ENCODE results near the gene ESRRA.
A peak's percentile ranks its signal among the peaks of the same experiment; 100 is the strongest.

ESRRA gene

GRCh38 chr11:64275031-64275800 is 30.1 kb upstream of the ESRRA start:
- DNase-seq: no peak

GRCh38 chr11:64275841-64276240 is 29.5 kb upstream of the ESRRA start:
- DNase-seq: no peak

GRCh38 chr11:64276653-64277431 is 28.5 kb upstream of the ESRRA start:
- DNase-seq: no peak

- no peak for DNase-seq
These were observed 26.6 kb upstream of the ESRRA start for GRCh38 chr11:64278576-64279190.

GRCh38 chr11:64281957-64282770 is 23.2 kb upstream of the ESRRA start:
- DNase-seq: no peak

GRCh38 chr11:64283092-64283491 is 22.2 kb upstream of the ESRRA start:
- no peak for DNase-seq

GRCh38 chr11:64284048-64284961 is 21.0 kb upstream of the ESRRA start, which contains the start of gene BAD:
TSS of gene BAD (minus strand) at chr11:64284665. CDS start at chr11:64284368, 297 bp downstream.
- DNase-seq: peak; percentile 90

- peak; percentile 92 for DNase-seq
These were observed 20.1 kb upstream of the ESRRA start, which contains the start of gene GPR137 for GRCh38 chr11:64284962-64285884. TSS of gene GPR137 (plus strand) at chr11:64285848. CDS start at chr11:64286525, 677 bp downstream.

- no peak for DNase-seq
These were observed 19.2 kb upstream of the ESRRA start for GRCh38 chr11:64285885-64286800.

- DNase-seq: no peak
These were observed 18.5 kb upstream of the ESRRA start for GRCh38 chr11:64286801-64287159.

GRCh38 chr11:64287676-64288352 is 17.5 kb upstream of the ESRRA start:
- DNase-seq: no peak

- DNase-seq: no peak
These were observed 17.0 kb upstream of the ESRRA start for GRCh38 chr11:64288353-64288750.

GRCh38 chr11:64289002-64289564 is 16.2 kb upstream of the ESRRA start:
- DNase-seq: no peak

- no peak for DNase-seq
These were observed 14.7 kb upstream of the ESRRA start for GRCh38 chr11:64290352-64291261.

GRCh38 chr11:64291262-64291751 is 14.0 kb upstream of the ESRRA start, which contains the start of gene KCNK4:
TSS of gene KCNK4 (plus strand) at chr11:64291302. CDS start at chr11:64293019, 1,717 bp downstream.
- no peak for DNase-seq

- no peak for DNase-seq
These were observed 13.4 kb upstream of the ESRRA start for GRCh38 chr11:64291752-64292459.

All from central memory CD4-positive, alpha-beta T cell (primary cell).